Measurements from ENCODE around the gene TNFAIP6. TPM values are rescaled to one million over a fixed set of nuclear protein-coding genes. Genes with fewer than 3 reads are reported as not detected.

TNFAIP6 gene
- total and polyA plus RNA-seq, 2 of the 8 experiments (the other 6 are each of a cell fraction or from before 2014, with no cell fraction given) = 1.1 to 2.0 TPM

GRCh38 chr2:151374436-151374835, 17.0 kb downstream of the TNFAIP6 start:
- H2AK5ac ChIP-seq (ENCODE audit: low read depth, low read length) = no peak overlapping the region
- H4K20me1 ChIP-seq (replicated peaks in 1 of 2; ENCODE audit: control insufficient read depth in 1 of 2, insufficient read depth in 2 of 2, low read length in 2 of 2) = no peaks in the 10 kb centered on the region
- ChIA-PET CTCF (ENCODE audit: partially characterized antibody) (no interaction called here), POLR2A (ENCODE audit: partially characterized antibody) (no interaction called here)
- H3K79me2 ChIP-seq (ENCODE audit: control insufficient read depth in 1 of 2, insufficient read depth in 2 of 2, low read length in 2 of 2) = no peaks in the 10 kb centered on the region
- H3K27me3 ChIP-seq (replicated peaks in 1 of 4; ENCODE audit: control insufficient read depth in 3 of 4, extremely low read depth in 1 of 4, insufficient read depth in 3 of 4, low read length in 3 of 4) = no peaks in the 10 kb centered on the region
- H2BK120ac ChIP-seq (replicated peaks; ENCODE audit: low read depth, low read length) = no peak overlapping the region
- no peak overlapping the region for H2BK20ac ChIP-seq (ENCODE audit: low read length)
- no peak overlapping the region for H2BK5ac ChIP-seq (ENCODE audit: low read depth, low read length)
- no peak overlapping the region for H3K4me3 ChIP-seq (ENCODE audit: extremely low read depth in 1 of 4, insufficient read depth in 2 of 4, low read depth in 3 of 4, low read length in 4 of 4)
- H3K4me2 ChIP-seq (ENCODE audit: insufficient read depth in 1 of 2, low read depth in 2 of 2, low read length in 2 of 2) = no peak overlapping the region; a peak in 2 of 4 replicates
- H3K23ac ChIP-seq (ENCODE audit: insufficient read length) = no peak overlapping the region
- no peak overlapping the region for H4K8ac ChIP-seq (ENCODE audit: extremely low read depth, insufficient read depth, low read length)
- peaks cover 0 to 6% (median 0%) of the 10 kb centered on the region in 4 experiments; a peak in 1 of 7 replicates for H3K4me1 ChIP-seq (replicated peaks in 1 of 4; ENCODE audit: control insufficient read depth in 3 of 4, insufficient read depth in 4 of 4, low read length in 3 of 4)
- TF ChIP-seq EP300 (IDR thresholded peaks at IDR 0.05; ENCODE audit: borderline replicate concordance in 1 of 2, low read depth in 2 of 2, low read length in 2 of 2) (no peak), NANOG (IDR thresholded peaks at IDR 0.05; ENCODE audit: insufficient read depth, low read depth, low read length, poor library complexity, severe bottlenecking) (no peak), HDAC2 (IDR thresholded peaks at IDR 0.05; ENCODE audit: borderline replicate concordance in 1 of 2, low read depth in 2 of 2, low read length in 2 of 2) (no peak), SIX5 (IDR thresholded peaks at IDR 0.05; ENCODE audit: low read depth, low read length) (no peak), ATF3 (IDR thresholded peaks at IDR 0.05; ENCODE audit: insufficient read depth, low read depth, low read length) (no peak), ZNF274 (IDR thresholded peaks at IDR 0.05; ENCODE audit: borderline replicate concordance, extremely low read depth, low read length) (no peak), TBP (IDR thresholded peaks at IDR 0.05; ENCODE audit: low read depth, low read length) (no peak), SUZ12 (IDR thresholded peaks at IDR 0.05; ENCODE audit: low read length) (no peak), CHD1 (IDR thresholded peaks at IDR 0.05; ENCODE audit: low read depth, low read length) (no peak), SP4 (IDR thresholded peaks at IDR 0.05; ENCODE audit: low read length) (no peak), POLR2AphosphoS5 (IDR thresholded peaks at IDR 0.05; ENCODE audit: low read depth, low read length) (no peak), USF2 (IDR thresholded peaks at IDR 0.05; ENCODE audit: low read length) (no peak), CBX5 (IDR thresholded peaks at IDR 0.05; ENCODE audit: low read depth, low read length) (no peak)
- H3K4ac ChIP-seq (replicated peaks; ENCODE audit: insufficient read length, low read depth, low read length) = no peak overlapping the region
- no peaks in the 10 kb centered on the region for H3K9me3 ChIP-seq (ENCODE audit: insufficient read depth in 2 of 2, low read depth in 1 of 2, low read length in 1 of 2)
- H3K18ac ChIP-seq (ENCODE audit: extremely low read depth, low read length) = no peak overlapping the region
- no peak overlapping the region for H2AFZ ChIP-seq (ENCODE audit: low read length)
- no peak overlapping the region for H3K56ac ChIP-seq (replicated peaks; ENCODE audit: insufficient read length, low read depth, low read length)
- 80 to 100% methylated on average over 1 to 3 of the region's 3 CpGs for WGBS, 2 experiments (ENCODE audit: extremely low coverage in 1 of 2, insufficient coverage in 1 of 2, insufficient read length in 1 of 2, insufficient replicate concordance in 2 of 2, low coverage in 1 of 2, low lambda C conversion rate in 2 of 2, missing lambda C conversion rate in 1 of 2)
- DNase-seq (ENCODE audit: low read depth in 1 of 2, low spot score in 2 of 2) (no peak), FAIRE-seq (no peak)
- H3K36me3 ChIP-seq (ENCODE audit: control insufficient read depth in 2 of 4, insufficient read depth in 4 of 4, low read length in 3 of 4) = no peaks in the 10 kb centered on the region
- H3K27ac ChIP-seq (ENCODE audit: low read depth, low read length) = no peak overlapping the region
- no peak overlapping the region for H2BK15ac ChIP-seq (ENCODE audit: low read length)
- no peak overlapping the region for H3K9ac ChIP-seq (replicated peaks in 1 of 4; ENCODE audit: extremely low read depth in 1 of 4, low read depth in 3 of 4, low read length in 3 of 4)
- H3K79me1 ChIP-seq (ENCODE audit: low read depth, low read length) = no peaks in the 10 kb centered on the region
- H3K23me2 ChIP-seq (ENCODE audit: low read depth, low read length) = no peaks in the 10 kb centered on the region
- no peak overlapping the region for H2BK12ac ChIP-seq (ENCODE audit: low read depth, low read length)
- no peak overlapping the region for H4K5ac ChIP-seq (ENCODE audit: insufficient read length, low read depth, low read length)
- H4K91ac ChIP-seq (replicated peaks; ENCODE audit: insufficient read length, low read length) = no peak overlapping the region
- H3K14ac ChIP-seq (ENCODE audit: insufficient read length) = no peak overlapping the region

Measured in H1 (cell line).